CD4-positive, alpha-beta T cell treated with Interferon gamma for 1 hour (primary cell): ENCODE measurements around the gene RPP30.

ENCODE experiments used
- DNase-seq: peaks from one replicate; pipeline ENCODE4 v3.0.0-alpha.2; 2020

The RPP30 gene

DNA sequence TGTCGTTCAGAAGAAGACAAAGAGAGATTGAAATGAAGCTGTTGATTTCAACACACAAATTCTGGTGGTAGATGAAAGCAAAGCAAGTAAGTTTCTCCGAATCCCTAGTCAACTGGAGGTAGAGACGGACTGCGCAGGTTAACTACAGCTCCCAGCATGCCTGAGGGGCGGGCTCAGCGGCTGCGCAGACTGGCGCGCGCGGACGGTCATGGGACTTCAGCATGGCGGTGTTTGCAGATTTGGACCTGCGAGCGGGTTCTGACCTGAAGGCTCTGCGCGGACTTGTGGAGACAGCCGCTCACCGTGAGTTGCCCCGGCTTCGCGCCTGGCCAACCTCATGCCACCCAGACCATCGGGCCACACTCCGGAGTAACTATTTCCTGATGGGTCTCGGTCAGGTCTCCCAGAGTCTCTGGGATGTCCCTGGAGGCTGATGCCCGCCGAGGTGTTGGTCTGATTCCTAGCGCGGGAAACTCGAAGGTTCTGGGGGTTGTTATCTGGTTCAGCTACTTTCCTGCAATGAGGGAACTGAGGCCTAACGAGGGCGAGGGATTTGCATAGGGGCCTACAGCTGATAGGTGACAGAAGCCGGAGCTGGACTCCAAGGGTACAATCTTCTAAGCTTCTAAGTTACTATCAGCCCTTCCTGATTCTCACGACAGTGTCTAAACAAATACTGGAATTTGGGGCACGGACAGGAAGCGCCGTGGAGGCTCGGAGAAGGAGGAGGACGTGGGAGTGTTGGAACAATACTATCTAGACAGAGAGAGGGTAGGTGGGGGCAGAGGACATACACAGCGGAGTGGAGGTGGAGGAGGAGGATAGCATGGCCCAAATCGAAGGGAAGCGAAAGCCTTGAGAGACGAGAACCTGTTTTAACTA lies at the start of gene RPP30:
Gene RPP30, plus strand, starts transcription at position 209 of the 882 bp plus-strand sequence. Its CDS starts 13 bp downstream, at position 222.
- DNase-seq = peak; percentile 78

DNA sequence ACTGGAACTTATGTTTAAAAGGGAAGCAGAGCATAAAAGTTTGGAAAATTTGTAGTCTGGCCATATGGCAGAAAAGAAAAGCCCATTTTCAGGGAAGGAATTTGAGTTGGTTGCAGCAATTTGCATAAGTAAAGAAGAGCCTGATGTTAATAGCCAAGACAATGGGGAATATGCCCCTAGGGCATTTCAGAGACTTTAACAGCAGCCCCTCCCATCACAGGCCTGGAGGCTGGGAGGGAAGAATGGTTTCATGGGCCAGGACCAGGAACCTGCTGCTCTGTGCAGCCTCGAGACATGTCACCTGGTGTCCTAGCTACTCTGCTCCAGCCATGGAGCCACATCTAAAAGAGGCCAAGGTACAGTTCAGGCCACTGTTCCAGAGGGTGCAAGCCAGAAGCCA lies 49.3 kb upstream of the RPP30 start:
- DNase-seq = no peak

DNA sequence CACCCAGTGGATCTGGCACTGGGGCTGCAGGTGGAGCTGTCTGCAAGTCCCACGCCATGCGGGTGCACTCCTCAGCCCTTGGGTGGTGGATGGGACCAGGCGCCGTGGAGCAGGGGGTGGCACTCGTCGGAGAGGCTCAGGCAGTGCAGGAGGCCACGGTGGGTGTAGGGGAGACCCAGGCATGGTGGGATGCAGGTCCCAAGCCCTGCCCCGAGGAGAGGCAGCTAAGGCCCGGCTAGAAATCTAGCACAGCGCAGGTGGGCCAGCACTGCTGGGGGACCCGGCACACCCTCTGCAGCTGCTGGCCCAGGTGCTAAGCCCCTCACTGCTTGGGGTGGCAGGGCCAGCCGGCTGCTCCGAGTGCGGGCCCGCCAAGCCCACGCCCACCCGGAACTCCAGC lies 39.7 kb upstream of the RPP30 start:
- no peak for DNase-seq

DNA sequence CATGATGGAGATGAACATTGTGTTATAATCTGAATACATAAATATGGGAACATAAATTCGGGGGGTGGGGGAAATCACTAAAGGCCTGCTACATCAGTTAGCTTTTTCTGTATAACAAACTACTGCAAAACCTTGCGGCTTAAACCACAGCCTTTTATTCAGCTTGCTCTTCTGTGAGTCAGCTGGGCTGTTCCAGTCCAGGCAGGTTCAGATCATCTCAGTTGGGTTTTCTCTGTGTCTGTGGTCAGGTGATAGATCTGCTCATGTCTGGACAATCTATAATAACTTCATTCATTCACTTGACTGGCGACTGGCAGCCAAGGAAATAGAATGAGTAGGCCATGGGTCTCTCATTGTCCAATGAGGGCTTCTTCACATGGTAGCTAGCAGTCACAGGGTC lies 37.4 kb upstream of the RPP30 start:
- no peak for DNase-seq

DNA sequence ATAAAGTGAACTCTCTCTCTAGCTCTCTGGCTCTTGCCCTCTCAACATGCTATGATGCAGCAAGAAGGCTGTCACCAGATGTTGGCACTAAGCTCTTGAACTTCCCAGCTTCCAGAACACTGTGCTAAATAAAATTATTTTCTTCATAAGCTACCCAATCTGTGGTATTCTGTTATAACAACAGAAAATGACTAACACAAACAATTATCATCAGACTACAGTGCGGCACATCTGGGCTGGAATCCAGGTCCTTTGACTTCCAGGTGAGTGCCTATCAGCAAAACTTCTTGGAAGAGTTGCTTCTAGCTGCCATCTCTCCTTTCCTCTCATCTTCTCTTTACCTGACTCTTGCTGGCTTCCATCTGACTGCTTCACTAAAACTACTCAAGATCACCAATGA lies 34.3 kb upstream of the RPP30 start:
- no peak for DNase-seq

DNA sequence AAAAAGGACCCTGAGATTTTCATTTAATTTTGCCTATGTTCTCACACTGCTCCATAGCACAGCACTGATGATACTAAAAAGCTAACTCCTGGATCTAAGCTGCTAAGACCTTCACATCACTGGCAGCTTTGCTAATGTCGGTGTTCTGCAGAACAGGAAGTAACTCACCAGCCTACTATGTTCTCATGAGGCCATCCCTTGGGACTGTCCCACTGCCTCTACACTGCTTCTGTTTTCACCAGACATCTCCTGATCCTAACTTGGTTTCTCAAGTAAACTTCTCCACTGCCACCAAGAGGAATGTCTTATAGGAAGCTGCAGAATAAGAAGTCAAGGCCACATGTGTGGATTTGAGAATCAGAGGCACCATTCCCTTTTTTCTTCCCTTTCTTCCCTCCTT lies 29.0 kb upstream of the RPP30 start:
- DNase-seq = no peak

DNA sequence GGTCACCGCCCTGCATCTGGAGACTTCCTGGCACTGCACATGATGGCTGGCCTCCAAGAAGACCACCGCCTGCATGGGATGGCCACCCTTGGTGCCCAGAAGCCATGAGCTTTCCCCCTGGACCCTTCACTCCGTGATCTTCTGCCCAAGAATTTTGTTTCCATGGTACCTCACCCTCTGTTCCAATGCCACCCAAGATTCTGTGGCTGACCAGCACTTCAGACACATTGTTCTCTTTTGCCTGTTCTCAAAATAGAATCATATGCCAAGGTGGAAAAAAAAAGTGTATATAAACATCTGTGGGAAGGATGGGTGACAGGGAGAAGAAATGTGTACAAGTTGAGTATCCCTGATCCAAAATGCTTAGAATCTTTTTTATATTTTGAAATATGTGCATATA lies 26.0 kb upstream of the RPP30 start:
- no peak for DNase-seq

DNA sequence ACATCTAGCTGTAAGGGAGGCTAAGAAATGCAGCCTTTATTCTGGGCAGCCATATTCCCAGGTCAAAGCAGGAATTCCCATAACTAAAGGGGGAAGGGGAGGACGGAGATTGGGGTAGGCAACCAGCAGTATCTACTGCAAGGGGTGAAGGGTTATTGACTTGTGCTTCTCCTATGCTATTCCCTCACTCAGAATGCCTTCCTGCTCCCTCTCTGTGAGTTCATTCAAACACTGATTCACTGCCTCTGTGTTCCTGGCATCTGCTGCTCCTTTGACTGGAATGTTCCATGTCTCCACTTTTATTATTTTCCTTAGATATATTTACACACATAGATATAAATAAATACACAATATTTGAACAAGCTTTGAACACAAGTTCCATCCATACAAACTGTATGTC lies 25.0 kb upstream of the RPP30 start:
- DNase-seq = no peak

DNA sequence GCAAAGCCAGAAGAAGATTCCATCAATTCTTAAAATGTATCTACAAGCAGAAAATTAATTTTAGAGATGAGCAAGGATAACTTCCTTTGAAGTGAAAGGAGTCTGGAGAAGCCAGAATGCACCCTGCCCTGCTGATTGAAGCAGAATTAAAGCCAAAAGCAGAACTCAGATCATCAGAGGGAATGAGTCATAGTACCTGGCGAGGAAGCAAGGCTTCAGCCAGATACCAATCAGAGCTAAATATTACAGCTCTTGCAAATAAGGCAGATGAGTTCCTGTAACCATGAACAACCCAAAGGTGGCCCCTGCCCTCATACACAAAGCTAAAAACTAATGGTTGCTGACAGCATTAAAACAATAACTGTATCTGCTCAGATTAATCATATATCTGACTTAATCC lies 24.3 kb upstream of the RPP30 start:
- DNase-seq = peak; percentile 36

DNA sequence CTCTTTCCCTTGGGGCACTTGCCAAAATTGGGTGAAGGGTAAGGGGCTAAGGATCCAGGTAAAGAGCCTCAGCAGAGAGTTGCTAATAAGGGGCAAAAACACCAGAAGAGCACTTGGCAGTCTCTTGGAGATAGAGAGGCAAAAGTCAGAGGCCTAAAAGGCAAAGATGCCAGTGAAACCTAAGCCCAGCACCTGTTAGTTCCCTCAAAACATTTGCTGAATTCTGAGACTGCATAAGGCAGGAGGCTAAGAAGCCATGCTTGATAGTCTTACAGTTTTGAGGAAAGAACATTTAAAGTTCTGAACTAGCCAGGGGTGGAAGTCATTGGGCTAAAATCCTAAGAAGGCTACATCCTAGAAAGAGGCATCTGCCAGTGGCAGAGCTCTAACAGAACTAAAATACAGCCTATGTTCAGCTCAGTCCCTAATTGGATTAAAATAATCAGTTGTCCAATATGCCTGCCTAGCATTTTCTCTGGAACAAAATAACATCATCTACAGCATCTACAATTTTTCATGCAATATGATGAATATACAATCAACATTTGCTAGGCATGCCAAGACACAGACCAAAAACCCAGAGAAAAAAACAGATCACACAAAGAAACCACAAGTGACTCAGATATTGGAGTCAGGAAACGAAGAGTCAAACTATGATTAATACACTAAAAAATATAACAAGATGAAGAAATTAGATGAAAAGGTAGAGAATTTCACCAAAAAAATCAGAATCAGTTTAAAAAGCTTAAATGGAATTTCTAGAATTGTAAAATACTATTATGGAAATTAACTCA lies 21.6 kb upstream of the RPP30 start:
- DNase-seq = no peak

DNA sequence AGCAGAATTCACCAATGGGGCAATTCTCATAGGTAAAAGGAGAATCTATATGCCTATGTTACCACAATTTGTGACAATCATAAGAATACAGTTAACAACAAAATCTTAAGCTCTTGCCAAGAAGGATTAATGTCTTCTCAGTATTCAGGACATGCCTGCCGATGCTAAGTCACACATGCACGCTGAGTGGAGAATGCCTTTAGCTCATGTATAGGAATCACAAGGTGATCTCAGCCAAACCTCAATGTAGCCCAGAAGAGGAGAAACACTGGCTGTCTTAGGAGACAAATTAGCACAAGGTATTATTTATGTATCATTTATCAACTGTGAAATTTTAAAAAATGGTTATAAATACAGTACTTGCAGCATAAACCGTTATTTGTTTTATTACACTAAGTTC lies 16.6 kb upstream of the RPP30 start:
- no peak for DNase-seq

DNA sequence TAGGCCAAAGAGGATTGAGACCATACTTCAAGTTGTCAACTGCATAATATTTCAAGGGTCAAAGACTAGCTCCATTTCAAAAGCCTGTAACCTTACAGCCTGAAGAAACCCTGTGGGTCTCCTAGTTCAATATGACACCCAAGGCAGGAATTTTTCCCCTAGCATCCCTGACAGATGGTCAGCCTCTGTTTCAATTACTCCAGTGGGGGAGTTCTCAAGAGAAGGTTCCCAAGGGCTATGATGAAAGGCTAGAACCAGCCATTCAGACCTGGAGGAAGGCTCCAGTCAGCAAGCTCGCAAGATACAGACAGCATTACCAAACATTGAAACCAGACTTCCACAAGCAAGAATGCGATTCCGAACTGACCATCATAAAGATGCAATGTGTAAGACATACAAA lies 15.5 kb upstream of the RPP30 start:
- DNase-seq = no peak

DNA sequence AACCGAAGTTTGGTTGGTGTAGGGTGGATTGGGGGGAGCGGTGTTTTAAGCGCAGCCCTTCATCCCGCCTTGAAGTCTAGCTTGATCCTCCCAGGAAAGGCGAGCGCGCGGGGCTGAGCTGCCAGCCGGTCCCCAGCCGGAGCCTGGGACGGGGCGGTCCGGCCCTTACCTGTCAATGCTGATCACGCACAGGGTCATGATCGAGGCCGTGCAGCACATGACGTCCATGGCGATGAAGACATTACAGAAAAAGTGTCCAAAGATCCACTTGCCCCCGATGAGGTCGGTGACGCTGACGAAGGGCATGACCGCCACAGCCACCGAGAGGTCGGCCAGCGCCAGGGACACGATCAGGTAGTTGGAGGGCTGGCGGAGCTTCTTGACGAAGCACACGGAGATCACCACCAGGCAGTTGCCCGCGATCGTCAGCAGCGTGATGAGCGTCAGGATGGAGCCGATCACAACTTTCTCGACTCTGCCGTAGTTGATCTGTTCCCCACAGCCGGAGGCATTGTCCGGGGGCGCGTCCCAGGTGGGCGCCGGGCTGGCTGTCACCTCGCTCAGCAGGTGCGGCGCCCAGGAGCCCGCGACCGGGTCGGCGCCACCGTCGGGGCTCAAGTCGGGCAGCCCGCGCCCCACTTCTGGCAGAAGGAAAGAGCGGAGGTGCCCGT lies 14.7 kb upstream of the RPP30 start:
- no peak for DNase-seq

DNA sequence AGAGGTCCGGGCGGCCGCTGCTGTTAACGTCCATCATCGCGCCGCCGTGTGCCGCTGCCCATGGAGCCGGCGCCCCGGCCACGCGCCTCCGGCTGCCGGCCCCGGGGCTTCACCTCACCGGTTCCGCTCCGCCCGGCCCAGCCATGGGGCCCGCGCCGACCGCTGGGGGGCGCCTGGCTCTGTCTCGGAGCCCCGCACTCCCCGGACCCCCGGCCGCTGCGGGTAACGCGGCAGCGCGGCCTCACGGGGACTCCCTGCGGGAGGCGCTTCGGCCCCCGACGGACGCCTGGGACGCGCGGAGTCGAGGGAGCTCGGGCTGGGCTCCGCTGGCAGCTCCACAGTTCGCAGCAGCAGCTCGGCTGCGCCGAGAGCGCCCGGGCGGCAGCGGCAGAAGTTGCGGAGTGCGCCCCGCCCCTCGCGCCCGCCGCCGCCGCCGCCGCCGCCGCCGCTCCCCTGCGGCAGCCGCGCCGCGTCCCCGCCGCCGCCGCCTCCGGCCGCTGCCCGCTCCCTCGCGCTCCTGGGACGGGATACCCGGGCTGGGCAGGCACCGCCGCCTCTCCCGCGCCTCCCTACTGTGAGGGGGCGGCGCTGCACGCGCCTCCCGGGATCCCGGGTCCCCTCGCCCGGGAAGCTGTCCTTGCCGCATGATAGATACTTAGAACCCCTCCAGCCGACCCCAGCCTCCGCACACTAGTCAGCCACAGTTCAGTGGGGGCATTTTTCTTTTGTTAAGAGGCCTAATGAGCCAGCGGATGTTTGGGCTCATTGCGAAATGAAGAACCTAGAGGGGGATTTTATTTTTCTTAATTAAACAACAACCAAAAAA lies 13.9 kb upstream of the RPP30 start, which contains the start of gene HTR7:
Gene HTR7, minus strand, starts transcription at position 405 of the 826 bp plus-strand sequence. Its CDS starts 368 bp downstream, at position 37.
- peak; percentile 50 for DNase-seq

DNA sequence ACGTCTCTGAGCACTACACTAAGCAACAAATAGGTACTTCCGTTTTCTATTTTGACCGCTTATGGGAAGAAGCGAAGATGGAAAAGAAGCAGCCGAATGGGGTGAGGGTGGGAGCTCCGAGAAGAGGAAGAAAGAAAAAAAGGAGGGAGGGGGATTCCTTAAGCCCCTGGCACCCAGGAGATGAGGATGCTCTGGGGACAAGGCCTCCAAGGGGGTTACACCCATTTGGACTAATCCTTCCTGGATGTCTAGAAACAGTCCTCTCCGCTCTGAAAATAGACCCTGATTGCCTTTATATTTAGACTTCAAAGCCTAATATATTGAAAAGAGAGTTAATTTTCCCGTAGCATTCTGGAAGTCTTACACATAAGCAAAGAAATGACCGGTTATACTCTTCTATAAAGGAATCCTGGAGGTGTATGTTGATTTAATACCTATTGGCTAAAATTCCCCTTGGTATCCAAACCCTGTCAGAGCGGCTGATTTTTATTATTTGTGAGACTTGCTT lies 13.3 kb upstream of the RPP30 start:
- no peak for DNase-seq

DNA sequence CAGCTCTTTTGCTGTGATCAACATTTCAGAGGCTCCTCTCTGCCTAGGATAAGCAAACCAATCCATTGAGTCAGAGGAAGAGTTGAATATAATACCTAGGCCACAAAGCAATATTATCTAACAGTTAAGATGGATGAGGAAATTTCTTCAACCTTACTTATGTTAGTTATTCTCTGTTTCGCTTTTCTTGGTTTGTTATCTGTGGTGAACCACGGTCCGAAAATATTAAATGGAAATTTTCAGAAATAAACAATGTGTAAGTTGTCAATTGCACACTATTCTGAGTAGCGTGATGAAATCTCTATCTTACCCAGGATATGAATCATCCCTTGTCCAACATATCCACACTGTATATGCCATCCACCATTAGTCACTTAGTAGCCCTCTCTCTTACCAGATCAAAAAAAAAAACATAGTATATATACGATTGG lies 12.4 kb upstream of the RPP30 start:
- DNase-seq = no peak

DNA sequence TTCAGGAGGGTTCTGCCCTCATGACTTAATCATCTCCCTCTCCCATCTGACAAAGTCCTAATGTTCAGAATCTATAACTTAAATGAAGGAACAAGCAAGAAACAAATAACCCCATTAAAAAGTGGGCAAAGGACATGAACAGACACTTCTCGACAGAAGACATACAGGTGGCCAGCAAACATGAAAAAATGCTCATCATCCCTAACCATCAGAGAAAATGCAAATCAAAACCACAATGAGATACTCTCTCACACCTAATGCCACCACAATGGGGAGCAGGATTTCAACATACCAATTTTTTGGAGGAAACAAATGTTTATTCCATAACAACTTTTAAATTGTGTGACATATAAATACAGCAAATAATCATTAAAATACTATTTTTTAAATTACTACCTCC lies 11.0 kb upstream of the RPP30 start:
- DNase-seq = no peak

DNA sequence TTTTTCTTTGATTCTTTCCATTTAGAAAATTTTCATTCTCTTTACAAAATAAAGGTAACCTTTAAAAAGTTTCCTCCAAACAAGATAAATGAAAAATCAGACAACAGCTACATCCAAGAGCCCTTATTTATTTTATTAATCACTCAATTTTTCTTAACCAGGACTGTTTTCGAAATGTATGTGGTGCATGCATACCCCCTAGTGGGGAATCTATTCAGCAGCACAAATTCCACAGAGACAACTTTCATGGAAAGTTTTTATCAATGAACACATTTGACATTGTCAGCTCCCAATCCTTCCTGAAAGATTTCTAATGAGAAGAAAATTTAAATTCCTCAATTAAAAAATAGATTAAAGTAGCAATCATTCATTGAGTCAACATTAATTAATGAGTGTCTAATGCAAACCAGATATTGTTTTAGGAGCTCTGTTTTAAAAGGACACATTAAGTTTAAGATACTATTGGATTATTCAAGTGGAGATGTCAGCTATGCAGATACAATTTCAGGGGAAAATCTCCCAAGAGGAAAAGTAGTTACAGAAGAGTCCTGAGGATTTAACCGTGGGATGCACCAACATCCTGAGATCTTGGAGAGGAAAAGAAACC lies 8.8 kb upstream of the RPP30 start:
- no peak for DNase-seq

DNA sequence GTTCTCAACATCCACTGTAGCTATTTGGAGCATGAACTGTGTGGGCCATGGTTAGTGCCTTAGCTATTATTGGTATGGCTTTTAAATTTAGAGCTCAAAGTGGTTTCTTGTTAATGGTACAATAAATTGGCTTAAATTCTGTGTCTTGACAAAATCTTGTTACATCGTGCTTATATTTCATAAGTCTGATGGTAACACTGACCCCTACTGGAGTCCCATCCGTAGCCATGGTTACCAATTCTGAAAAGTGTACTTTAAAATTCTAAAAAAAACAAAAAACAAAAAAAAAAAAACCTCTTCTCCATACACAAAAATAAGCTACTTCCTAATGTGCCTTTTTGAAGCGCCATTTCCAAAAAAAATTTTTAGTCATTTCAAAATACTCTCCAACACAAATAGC lies 6.4 kb upstream of the RPP30 start:
- DNase-seq = no peak

DNA sequence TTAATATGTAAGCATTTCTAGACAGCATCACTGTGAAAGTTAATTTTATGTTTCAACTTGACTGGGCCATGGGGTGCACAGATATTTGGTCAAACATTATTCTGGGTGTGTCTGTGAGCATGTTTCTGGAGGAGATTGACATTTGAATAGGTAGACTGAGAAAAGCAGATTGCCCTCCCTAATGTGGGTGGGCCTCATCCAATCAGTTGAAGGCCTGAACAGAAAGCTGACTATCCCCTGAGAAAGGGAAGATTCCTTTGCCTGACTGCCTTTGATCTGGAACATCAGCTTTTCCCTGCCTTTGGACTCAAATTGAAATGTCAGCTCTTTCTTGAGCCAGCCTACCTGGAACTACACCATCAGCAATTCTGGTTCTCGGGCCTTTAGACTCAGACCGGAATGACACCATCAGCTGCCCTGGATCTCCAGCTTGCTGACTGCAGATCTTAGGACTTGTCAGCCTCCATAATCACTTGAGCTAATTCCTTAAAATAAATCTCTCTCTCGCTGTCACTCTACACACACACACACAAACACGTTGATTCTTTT lies 5.7 kb upstream of the RPP30 start:
- DNase-seq = no peak

DNA sequence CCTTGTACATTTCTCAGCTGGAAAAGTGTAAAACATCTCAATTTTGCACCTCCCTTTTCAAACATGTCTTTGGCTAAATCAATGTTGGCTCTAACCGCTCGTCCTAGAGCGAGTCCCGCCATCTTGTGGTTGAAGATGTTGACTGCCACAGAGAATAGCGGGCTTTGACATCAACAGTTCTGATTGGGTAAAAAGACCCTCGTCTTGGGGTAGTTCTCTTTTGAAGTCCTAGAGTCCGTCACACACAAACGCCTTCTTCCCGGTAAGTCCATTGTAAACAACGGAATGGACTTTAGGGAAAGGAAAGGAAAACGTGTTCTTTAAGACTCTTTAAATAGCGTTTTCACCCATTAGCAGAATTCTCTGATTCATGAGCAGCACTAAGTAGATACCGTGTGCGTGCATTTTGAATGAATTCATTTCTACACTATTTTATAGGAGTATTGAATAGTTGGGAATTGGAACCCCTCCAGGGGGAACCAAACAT lies 452 bp upstream of the RPP30 start:
- peak; percentile 28 for DNase-seq
